Adrenal gland (tissue), 5 donors: ENCODE measurements around the gene LANCL2.

Source experiments
- CTCF ChIP-seq, 6 experiments: fragments of 450-650 bp in 4 of 6; fragments of 200-600 bp in 2 of 6; sonication (generic) in 1 of 6; IDR thresholded peaks; 1 replicate in 5 of 6; 2 replicates in 1 of 6; pipeline versions ENCODE4 v1.5.1 to v1.8.0; 2016 to 2021; ENCODE audit warnings: antibody characterized with exemption in 6 of 6, mild to moderate bottlenecking in 2 of 6, moderate library complexity in 1 of 6
- POLR2A ChIP-seq, 2 donors: fragments of 450-650 bp; IDR thresholded peaks; one replicate each; pipeline ENCODE4 v1.6.1; 2017; ENCODE audit warnings: antibody characterized with exemption in 2 of 2, mild to moderate bottlenecking in 2 of 2, moderate library complexity in 1 of 2
- donor health status: DM: no; HTN: no; CAD: no.

GRCh38 chr7:55349121-55349520 is 16.0 kb upstream of the LANCL2 start:
- TF ChIP-seq CTCF (IDR thresholded peaks at IDR 0.05) (no peak), POLR2A (IDR thresholded peaks at IDR 0.05) (no peak)
